ENCODE measurements around the gene NUP98.
"Not testable (repeated sequence)": the region's sequence is repeated elsewhere in the genome, so short reads cannot be mapped to it uniquely, and the experiment has no call there.

Gene NUP98

GRCh38 chr11:3781423-3781822, 15.9 kb downstream of the NUP98 start:
- no peaks in the 10 kb centered on the region for H3K4me1 ChIP-seq (ENCODE audit: insufficient read depth, low read length)
- no peaks in the 10 kb centered on the region for H3K9me3 ChIP-seq (ENCODE audit: low read length)
- peaks cover 46% of the 10 kb centered on the region for H3K36me3 ChIP-seq (ENCODE audit: insufficient read depth, low read length)
- no peak overlapping the region for H3K4me3 ChIP-seq (ENCODE audit: low read length)
- no peaks in the 10 kb centered on the region for H3K27me3 ChIP-seq (ENCODE audit: insufficient read depth, low read length)
- no peak overlapping the region for H2AFZ ChIP-seq (ENCODE audit: low read depth, low read length)

DNA sequence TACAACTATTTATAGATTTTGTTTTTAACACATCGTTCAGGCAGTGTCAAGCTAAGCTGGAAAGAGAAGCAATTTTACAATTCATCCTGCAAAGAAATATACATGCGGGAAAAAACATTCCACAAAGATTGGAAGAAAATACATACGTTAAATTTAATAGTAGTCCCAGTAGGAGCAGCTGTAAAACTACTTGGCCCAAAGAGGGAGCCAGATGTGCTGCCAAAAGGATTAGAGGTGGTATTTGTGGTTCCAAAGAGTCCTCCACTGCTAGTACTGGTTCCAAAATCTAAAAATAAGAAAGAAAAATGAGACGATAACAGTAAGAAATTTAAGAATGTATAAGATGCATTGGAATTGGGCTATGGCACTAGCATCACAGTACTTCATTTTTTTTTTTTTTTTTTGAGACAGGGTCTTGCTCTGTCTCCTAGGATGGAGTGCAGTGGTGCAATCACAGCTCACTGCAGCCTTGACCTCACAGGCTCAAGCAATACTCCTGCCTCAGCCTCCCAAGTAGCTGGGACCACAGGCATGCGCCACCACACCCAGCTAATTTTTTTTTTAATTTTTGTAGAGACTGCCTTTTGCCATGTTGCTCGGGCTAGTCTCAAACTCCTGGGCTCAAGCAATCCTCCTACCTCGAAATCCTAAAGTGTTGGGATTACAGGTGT, 21.5 kb downstream of the NUP98 start:
- H3K27me3 ChIP-seq (ENCODE audit: insufficient read depth, low read length) = no peaks in the 10 kb centered on the region
- H3K4me1 ChIP-seq (ENCODE audit: insufficient read depth, low read length) = no peaks in the 10 kb centered on the region
- no peaks in the 10 kb centered on the region for H3K9me3 ChIP-seq (ENCODE audit: low read length)
- no peak overlapping the region for H3K4me3 ChIP-seq (ENCODE audit: low read length)
- no peak overlapping the region for H2AFZ ChIP-seq (ENCODE audit: low read depth, low read length)
- H3K36me3 ChIP-seq (ENCODE audit: insufficient read depth, low read length) = peaks cover 88% of the 10 kb centered on the region

- no peak overlapping the region for H3K4me3 ChIP-seq (ENCODE audit: low read length)
- no peaks in the 10 kb centered on the region for H3K9me3 ChIP-seq (ENCODE audit: low read length)
- H3K27me3 ChIP-seq (ENCODE audit: insufficient read depth, low read length) = no peaks in the 10 kb centered on the region
- H3K36me3 ChIP-seq (ENCODE audit: insufficient read depth, low read length) = peaks cover 93% of the 10 kb centered on the region
- no peaks in the 10 kb centered on the region for H3K4me1 ChIP-seq (ENCODE audit: insufficient read depth, low read length)
- no peak overlapping the region for H2AFZ ChIP-seq (ENCODE audit: low read depth, low read length)
These were observed 24.2 kb downstream of the NUP98 start for GRCh38 chr11:3773180-3773579.

DNA sequence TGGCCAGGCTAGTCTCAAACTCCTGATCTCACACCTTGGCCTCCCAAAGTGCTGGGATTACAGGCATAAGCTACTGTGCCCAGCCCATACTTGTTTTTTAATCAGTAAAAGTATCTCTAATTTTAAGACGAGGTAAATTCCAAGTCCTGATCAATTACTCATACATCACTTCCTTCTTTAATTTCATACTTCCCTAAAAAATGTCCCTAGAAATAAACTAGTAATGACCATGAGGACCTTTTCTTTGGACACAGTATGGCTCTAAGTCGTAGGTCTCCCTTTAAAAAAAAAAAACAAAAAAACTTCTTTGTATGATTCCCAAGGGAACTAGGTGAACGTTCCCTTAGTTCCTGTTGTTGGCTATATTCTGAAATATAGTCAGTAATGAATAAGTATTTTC, 29.8 kb downstream of the NUP98 start:
- H3K36me3 ChIP-seq (ENCODE audit: insufficient read depth, low read length) = peaks cover 98% of the 10 kb centered on the region

GRCh38 chr11:3766836-3767235, 30.5 kb downstream of the NUP98 start:
- H3K9me3 ChIP-seq (ENCODE audit: low read length); H3K4me1 ChIP-seq (ENCODE audit: insufficient read depth, low read length); H3K27me3 ChIP-seq (ENCODE audit: insufficient read depth, low read length); H3K4me3 ChIP-seq (ENCODE audit: low read length); H2AFZ ChIP-seq (ENCODE audit: low read depth, low read length): not testable (repeated sequence)
- H3K36me3 ChIP-seq (ENCODE audit: insufficient read depth, low read length) = peaks cover 98% of the 10 kb centered on the region

More for the DNA sequence above, 29.8 kb downstream of the NUP98 start:
- Histone ChIP-seq H2AFZ (ENCODE audit: low read depth, low read length) (no peak overlapping the region), H3K9me3 (ENCODE audit: low read length) (no peaks in the 10 kb centered on the region), H3K4me3 (ENCODE audit: low read length) (no peak overlapping the region), H3K4me1 (ENCODE audit: insufficient read depth, low read length) (no peaks in the 10 kb centered on the region), H3K27me3 (ENCODE audit: insufficient read depth, low read length) (no peaks in the 10 kb centered on the region)

- no peak overlapping the region for H2AFZ ChIP-seq (ENCODE audit: low read depth, low read length)
- no peaks in the 10 kb centered on the region for H3K9me3 ChIP-seq (ENCODE audit: low read length)
- H3K4me1 ChIP-seq (ENCODE audit: insufficient read depth, low read length) = no peaks in the 10 kb centered on the region
- no peaks in the 10 kb centered on the region for H3K27me3 ChIP-seq (ENCODE audit: insufficient read depth, low read length)
- no peak overlapping the region for H3K4me3 ChIP-seq (ENCODE audit: low read length)
- H3K36me3 ChIP-seq (ENCODE audit: insufficient read depth, low read length) = peaks cover 96% of the 10 kb centered on the region
These were observed 33.1 kb downstream of the NUP98 start for GRCh38 chr11:3764266-3764665.

DNA sequence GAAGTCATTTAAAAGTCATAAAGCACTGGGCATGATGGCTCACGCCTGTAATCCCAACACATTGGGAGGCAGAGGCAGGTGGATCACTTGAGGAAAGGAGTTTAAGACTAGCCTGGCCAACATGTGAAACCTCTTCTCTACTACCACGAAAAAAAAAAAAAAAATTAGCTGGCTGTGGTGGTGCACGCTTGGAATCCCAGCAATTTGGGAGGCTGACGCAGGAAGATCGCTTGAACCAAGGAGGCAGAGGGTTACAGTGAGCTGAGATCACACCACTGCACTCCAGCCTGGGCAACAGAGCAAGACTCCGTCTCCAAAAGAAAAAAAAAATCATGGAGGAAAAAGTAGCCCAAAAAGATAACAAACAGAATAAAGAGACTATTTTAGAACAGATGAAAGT, 42.2 kb downstream of the NUP98 start:
- no peak overlapping the region for H3K4me3 ChIP-seq (ENCODE audit: low read length)
- no peak overlapping the region for H2AFZ ChIP-seq (ENCODE audit: low read depth, low read length)
- H3K9me3 ChIP-seq (ENCODE audit: low read length) = peaks cover 3% of the 10 kb centered on the region
- H3K36me3 ChIP-seq (ENCODE audit: insufficient read depth, low read length) = peaks cover 69% of the 10 kb centered on the region
- H3K27me3 ChIP-seq (ENCODE audit: insufficient read depth, low read length) = no peaks in the 10 kb centered on the region
- no peaks in the 10 kb centered on the region for H3K4me1 ChIP-seq (ENCODE audit: insufficient read depth, low read length)

DNA sequence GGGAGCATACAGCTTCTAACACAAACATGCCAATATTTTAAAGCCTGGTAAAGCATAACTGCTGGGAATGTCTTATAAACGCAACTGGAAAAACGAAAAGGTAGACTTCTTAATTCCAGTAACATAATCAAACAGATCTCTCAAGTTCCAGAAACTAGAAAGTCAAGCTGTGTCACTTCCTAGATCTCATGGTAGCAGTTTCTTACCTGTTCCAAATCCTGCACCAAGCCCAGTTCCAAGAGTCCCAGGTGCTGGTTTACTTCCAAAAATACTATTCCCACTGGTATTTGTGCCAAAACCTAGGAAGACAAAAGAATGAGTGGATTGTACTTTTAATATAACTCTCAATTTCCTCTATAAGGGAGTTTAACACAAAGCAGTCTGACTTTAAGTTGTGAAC, 44.2 kb downstream of the NUP98 start:
- Histone ChIP-seq H3K36me3 (ENCODE audit: insufficient read depth, low read length) (peaks cover 68% of the 10 kb centered on the region), H3K9me3 (ENCODE audit: low read length) (no peaks in the 10 kb centered on the region), H3K27me3 (ENCODE audit: insufficient read depth, low read length) (no peaks in the 10 kb centered on the region), H3K4me3 (ENCODE audit: low read length) (no peak overlapping the region), H3K4me1 (ENCODE audit: insufficient read depth, low read length) (no peaks in the 10 kb centered on the region), H2AFZ (ENCODE audit: low read depth, low read length) (no peak overlapping the region)

DNA sequence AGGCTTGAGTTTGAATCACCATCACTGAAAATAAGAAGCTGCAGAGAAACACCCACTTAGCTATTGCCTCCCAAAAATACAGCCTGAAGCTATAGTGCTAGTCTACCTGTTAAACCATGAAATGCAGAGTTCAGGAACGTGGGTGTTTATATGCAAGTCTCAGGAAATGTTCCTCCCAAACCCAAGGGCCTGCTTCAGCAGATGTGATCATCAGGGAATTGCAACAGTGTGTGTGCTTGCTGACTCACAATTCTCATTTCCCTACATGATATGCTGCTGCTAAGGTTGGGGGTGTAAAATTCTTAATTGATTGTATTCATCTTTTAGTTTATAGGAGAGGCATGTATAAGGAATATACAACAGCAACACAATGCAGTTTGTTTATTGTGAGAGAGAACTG, 49.6 kb downstream of the NUP98 start:
- H2AFZ ChIP-seq (ENCODE audit: low read depth, low read length) = no peak overlapping the region
- no peaks in the 10 kb centered on the region for H3K9me3 ChIP-seq (ENCODE audit: low read length)
- no peak overlapping the region for H3K4me3 ChIP-seq (ENCODE audit: low read length)
- H3K36me3 ChIP-seq (ENCODE audit: insufficient read depth, low read length) = peaks cover 74% of the 10 kb centered on the region
- H3K4me1 ChIP-seq (ENCODE audit: insufficient read depth, low read length) = no peaks in the 10 kb centered on the region
- H3K27me3 ChIP-seq (ENCODE audit: insufficient read depth, low read length) = no peaks in the 10 kb centered on the region

DNA sequence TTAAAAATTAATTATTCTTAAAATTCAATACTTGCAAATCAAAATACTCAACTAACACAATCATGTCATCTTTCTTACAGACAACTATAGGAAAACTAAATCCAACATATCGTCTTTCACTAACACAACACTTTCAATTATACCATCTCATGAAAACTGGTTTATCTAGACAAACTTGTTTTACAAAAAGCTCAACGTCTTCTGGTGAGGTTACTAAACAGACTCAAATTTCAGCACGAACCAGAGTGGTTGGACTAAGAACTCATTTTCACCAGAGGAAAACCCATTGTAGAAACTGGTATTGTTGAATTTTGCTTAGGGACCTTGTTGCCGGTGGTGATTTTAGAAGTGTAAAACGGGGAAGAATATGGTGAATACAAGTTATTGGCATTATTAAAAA, 52.2 kb downstream of the NUP98 start:
- Histone ChIP-seq H3K27me3 (ENCODE audit: insufficient read depth, low read length) (no peaks in the 10 kb centered on the region), H2AFZ (ENCODE audit: low read depth, low read length) (no peak overlapping the region), H3K36me3 (ENCODE audit: insufficient read depth, low read length) (peaks cover 62% of the 10 kb centered on the region), H3K4me3 (ENCODE audit: low read length) (no peak overlapping the region), H3K4me1 (ENCODE audit: insufficient read depth, low read length) (no peaks in the 10 kb centered on the region), H3K9me3 (ENCODE audit: low read length) (no peaks in the 10 kb centered on the region)

DNA sequence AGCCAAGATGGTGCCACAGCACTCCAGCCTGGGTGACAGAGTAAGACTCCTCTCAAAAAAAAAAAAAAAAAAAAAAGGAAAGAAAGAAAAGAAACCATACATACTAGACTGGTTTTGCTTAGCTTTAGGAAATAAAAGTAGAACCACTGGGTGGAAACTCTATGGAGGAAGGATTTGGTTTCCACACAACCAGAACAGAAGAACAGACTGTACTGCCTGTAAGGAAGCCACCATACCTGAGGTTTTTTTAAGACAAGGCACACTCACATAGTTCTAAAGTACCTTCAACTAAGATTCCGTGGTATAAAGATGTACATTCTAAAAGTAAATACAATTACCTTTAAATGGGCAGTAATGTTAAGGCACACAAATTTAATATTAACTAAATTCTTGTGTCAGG, 58.6 kb downstream of the NUP98 start:
- H2AFZ ChIP-seq (ENCODE audit: low read depth, low read length) = no peak overlapping the region
- no peaks in the 10 kb centered on the region for H3K27me3 ChIP-seq (ENCODE audit: insufficient read depth, low read length)
- H3K4me1 ChIP-seq (ENCODE audit: insufficient read depth, low read length) = no peaks in the 10 kb centered on the region
- H3K9me3 ChIP-seq (ENCODE audit: low read length) = no peaks in the 10 kb centered on the region
- no peak overlapping the region for H3K4me3 ChIP-seq (ENCODE audit: low read length)
- H3K36me3 ChIP-seq (ENCODE audit: insufficient read depth, low read length) = peaks cover 68% of the 10 kb centered on the region

- Histone ChIP-seq H2AFZ (ENCODE audit: low read depth, low read length) (no peak overlapping the region), H3K36me3 (ENCODE audit: insufficient read depth, low read length) (peaks cover 68% of the 10 kb centered on the region), H3K4me3 (ENCODE audit: low read length) (no peak overlapping the region), H3K9me3 (ENCODE audit: low read length) (no peaks in the 10 kb centered on the region), H3K27me3 (ENCODE audit: insufficient read depth, low read length) (no peaks in the 10 kb centered on the region), H3K4me1 (ENCODE audit: insufficient read depth, low read length) (no peaks in the 10 kb centered on the region)
These were observed 59.1 kb downstream of the NUP98 start for GRCh38 chr11:3738241-3738640.

DNA sequence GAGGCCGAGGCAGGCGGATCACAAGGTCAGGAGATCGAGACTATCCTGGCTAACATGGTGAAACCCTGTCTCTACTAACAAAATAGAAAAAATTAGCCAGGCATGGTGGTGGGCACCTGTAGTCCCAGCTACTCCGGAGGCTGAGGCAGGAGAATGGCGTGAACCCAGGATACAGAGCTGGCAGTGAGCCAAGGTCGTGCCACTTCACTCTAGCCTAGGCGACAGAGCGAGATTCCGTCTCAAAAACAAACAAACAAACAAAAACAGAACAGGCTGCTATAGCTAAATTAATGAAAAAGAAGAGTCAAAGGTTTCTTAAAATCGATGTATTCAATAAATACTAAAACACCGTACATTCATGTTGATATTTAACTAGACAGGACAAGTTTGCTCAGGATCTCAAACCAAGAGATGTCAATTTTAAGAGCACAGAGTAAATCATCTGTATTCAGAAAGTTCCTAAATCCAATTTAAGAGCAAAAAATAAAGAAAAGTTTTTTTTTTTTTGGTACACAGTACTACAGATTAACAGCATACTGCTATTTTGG, 59.9 kb downstream of the NUP98 start:
- H3K36me3 ChIP-seq (ENCODE audit: insufficient read depth, low read length) = peaks cover 70% of the 10 kb centered on the region

GRCh38 chr11:3736816-3737215, 60.5 kb downstream of the NUP98 start:
- H3K4me1 ChIP-seq (ENCODE audit: insufficient read depth, low read length) = no peaks in the 10 kb centered on the region
- no peaks in the 10 kb centered on the region for H3K9me3 ChIP-seq (ENCODE audit: low read length)
- no peak overlapping the region for H2AFZ ChIP-seq (ENCODE audit: low read depth, low read length)
- no peaks in the 10 kb centered on the region for H3K27me3 ChIP-seq (ENCODE audit: insufficient read depth, low read length)
- H3K36me3 ChIP-seq (ENCODE audit: insufficient read depth, low read length) = peaks cover 71% of the 10 kb centered on the region
- H3K4me3 ChIP-seq (ENCODE audit: low read length) = no peak overlapping the region

More for the DNA sequence above, 59.9 kb downstream of the NUP98 start:
- Histone ChIP-seq H3K4me1 (ENCODE audit: insufficient read depth, low read length) (no peaks in the 10 kb centered on the region), H3K9me3 (ENCODE audit: low read length) (no peaks in the 10 kb centered on the region), H3K27me3 (ENCODE audit: insufficient read depth, low read length) (no peaks in the 10 kb centered on the region), H2AFZ (ENCODE audit: low read depth, low read length) (no peak overlapping the region), H3K4me3 (ENCODE audit: low read length) (no peak overlapping the region)

Measured in neuron (in vitro differentiated cells).